A549 (cell line): ENCODE measurements around the gene DCUN1D2. TPM values are rescaled to one million over a fixed set of nuclear protein-coding genes. Genes with fewer than 3 reads are reported as not detected.

Source experiments
- ATAC-seq, 2 experiments: fragments of 200-7000 bp in 1 of 2; fragments of >200 bp in 1 of 2; cut with Nextera tagmentation in 1 of 2; cut with Tn5 transposase in 1 of 2; 3 replicates each; pipeline versions ENCODE4 v1.8.0 to v1.9.1; 2018 to 2020; ENCODE audit warnings: mild to moderate bottlenecking in 1 of 2, moderate library complexity in 1 of 2
- CTCF ChIA-PET: fragments of 300-600 bp; sonication (Branson Sonifier 250); formaldehyde crosslinking; extraction: SDS; loops from one replicate; lab custom pipeline; 2021; ENCODE audit warnings: antibody characterized with exemption, inconsistent platforms; lab: Yijun Ruan, JAX
- POLR2A ChIA-PET: fragments of 350-600 bp; formaldehyde crosslinking; extraction: SDS; loops from one replicate; lab custom pipeline; 2021; ENCODE audit warnings: antibody characterized with exemption, inconsistent platforms; lab: Yijun Ruan, JAX
- DNase-seq, 2 experiments: peaks; one replicate each; pipeline versions ENCODE4 v3.0.0 to v3.0.0-alpha.2; 2011 to 2016; ENCODE audit warnings: low read depth in 1 of 2, low spot score in 1 of 2
- FAIRE-seq: peaks from 2 replicates; lab custom pipeline; 2011; peaks lifted over from hg19 to GRCh38; lab: Jason Lieb, UNC
- H3K27ac ChIP-seq, 2 experiments: fragments of >200 bp; sonication (Bioruptor Twin); formaldehyde crosslinking; 3 replicates each; pipeline ENCODE4 v1.5.1; 2016 to 2017
- H3K4me1 ChIP-seq: fragments of >200 bp; sonication (Bioruptor Twin); formaldehyde crosslinking; 3 replicates; pipeline ENCODE4 v1.6.1; 2016
- H3K4me2 ChIP-seq: fragments of >200 bp; sonication (Bioruptor Twin); formaldehyde crosslinking; 3 replicates; pipeline ENCODE4 v1.6.1; 2016
- H3K4me3 ChIP-seq: fragments of >200 bp; sonication (Bioruptor Twin); formaldehyde crosslinking; 3 replicates; pipeline ENCODE4 v1.5.1; 2016
- H3K9me3 ChIP-seq: fragments of >200 bp; sonication (Bioruptor Twin); formaldehyde crosslinking; 3 replicates; pipeline ENCODE4 v1.6.1; 2016
- CBX2 ChIP-seq: fragments of 200-600 bp; sonication (generic); IDR thresholded peaks from 2 replicates; pipeline ENCODE4 v1.6.1; 2016; ENCODE audit warnings: low read depth, mild to moderate bottlenecking, borderline replicate concordance
- CHD2 ChIP-seq: fragments of 150-350 bp; IDR thresholded peaks from 2 replicates; pipeline ENCODE4 v1.6.1; 2014; ENCODE audit warnings: low read length; ENCODE audit not compliant: partially characterized antibody
- CTCF ChIP-seq: fragments of >200 bp; sonication (Bioruptor Twin); formaldehyde crosslinking; IDR thresholded peaks from 3 replicates; pipeline ENCODE4 v1.5.1; 2016
- ELK1 ChIP-seq: fragments of 150-350 bp; IDR thresholded peaks from 2 replicates; pipeline ENCODE4 v1.6.1; 2014; ENCODE audit warnings: low read depth, mild to moderate bottlenecking, low read length
- ESRRA ChIP-seq: fragments of 150-350 bp; IDR thresholded peaks from 2 replicates; pipeline ENCODE4 v1.6.1; 2014; ENCODE audit warnings: mild to moderate bottlenecking, low read length, borderline replicate concordance
- FOSL2 ChIP-seq, 2 experiments: fragments of 450-650 bp in 1 of 2; fragments of >200 bp in 1 of 2; sonication (Bioruptor Twin) in 1 of 2; formaldehyde crosslinking; IDR thresholded peaks; 2 replicates each; pipeline versions ENCODE4 v1.5.0 to v1.6.1; 2016 to 2020; ENCODE audit warnings: mild to moderate bottlenecking in 1 of 2, moderate library complexity in 1 of 2
- FOXS1 ChIP-seq: fragments of 250-450 bp; sonication (Bioruptor Pico); IDR thresholded peaks from 2 replicates; pipeline ENCODE4 v1.5.0; 2020; ENCODE audit warnings: mild to moderate bottlenecking, moderate library complexity
- HDAC2 ChIP-seq: fragments of 200-600 bp; sonication (generic); IDR thresholded peaks from 2 replicates; pipeline ENCODE4 v1.6.1; 2016
- HOXA7 ChIP-seq: fragments of 250-450 bp; sonication (Bioruptor Pico); IDR thresholded peaks from 2 replicates; pipeline ENCODE4 v1.5.0; 2020; ENCODE audit warnings: mild to moderate bottlenecking, moderate library complexity
- JUN ChIP-seq, 2 experiments: fragments of >200 bp; sonication (Bioruptor Twin); formaldehyde crosslinking; IDR thresholded peaks; 2 replicates in 1 of 2; 3 replicates in 1 of 2; pipeline ENCODE4 v1.6.1; 2016 to 2017
- KDM1A ChIP-seq: fragments of 200-600 bp; sonication (generic); IDR thresholded peaks from 2 replicates; pipeline ENCODE4 v1.6.1; 2016; ENCODE audit warnings: low read depth, mild to moderate bottlenecking
- KDM5A ChIP-seq: fragments of 200-600 bp; sonication (generic); IDR thresholded peaks from 2 replicates; pipeline ENCODE4 v1.6.1; 2016; ENCODE audit warnings: antibody characterized with exemption, mild to moderate bottlenecking
- MYC ChIP-seq: IDR thresholded peaks from 2 replicates; pipeline ENCODE4 v1.6.1; 2012; ENCODE audit warnings: mild to moderate bottlenecking, inconsistent platforms, low read length, improper control_type of control experiment, borderline replicate concordance
- NPAS2 ChIP-seq: fragments of 250-450 bp; sonication (Bioruptor Pico); IDR thresholded peaks from 2 replicates; pipeline ENCODE4 v1.8.0; 2022; ENCODE audit warnings: mild to moderate bottlenecking, moderate library complexity, borderline replicate concordance
- NR3C1 ChIP-seq: fragments of >200 bp; sonication (Bioruptor Twin); formaldehyde crosslinking; IDR thresholded peaks from 3 replicates; pipeline ENCODE4 v1.6.1; 2017
- PHF8 ChIP-seq: fragments of 200-600 bp; sonication (generic); IDR thresholded peaks from 2 replicates; pipeline ENCODE4 v1.6.1; 2016; ENCODE audit warnings: low read depth, mild to moderate bottlenecking, antibody characterized with exemption, moderate library complexity, borderline replicate concordance
- POLR2A ChIP-seq: IDR thresholded peaks from 2 replicates; pipeline ENCODE4 v1.6.1; 2012; ENCODE audit warnings: mild to moderate bottlenecking, low read length
- POLR2AphosphoS2 ChIP-seq: conservative IDR thresholded peaks from 2 replicates; pipeline ENCODE4 v1.6.1; 2012; ENCODE audit warnings: low read length, improper control_type of control experiment, inconsistent platforms
- RARB ChIP-seq: fragments of 250-450 bp; sonication (Bioruptor Pico); IDR thresholded peaks from 2 replicates; pipeline ENCODE4 v1.8.0; 2021; ENCODE audit warnings: mild to moderate bottlenecking, moderate library complexity
- RCOR1 ChIP-seq: fragments of 150-350 bp; IDR thresholded peaks from 2 replicates; pipeline ENCODE4 v1.6.1; 2014; ENCODE audit warnings: antibody characterized with exemption, low read length, low read depth
- SREBF2 ChIP-seq: fragments of 450-650 bp; IDR thresholded peaks from 2 replicates; pipeline ENCODE4 v1.6.1; 2014; ENCODE audit warnings: mild to moderate bottlenecking, moderate library complexity
- TP53 ChIP-seq: fragments of 250-450 bp; sonication (Bioruptor Pico); IDR thresholded peaks from 2 replicates; pipeline ENCODE4 v1.5.0; 2021; ENCODE audit warnings: mild to moderate bottlenecking, moderate library complexity
- USF2 ChIP-seq: fragments of 450-650 bp; IDR thresholded peaks from 2 replicates; pipeline ENCODE4 v1.6.1; 2014; ENCODE audit warnings: antibody characterized with exemption
- ZC3H11A ChIP-seq: fragments of 450-650 bp; IDR thresholded peaks from 2 replicates; pipeline ENCODE4 v1.6.1; 2014; ENCODE audit warnings: antibody characterized with exemption, mild to moderate bottlenecking
- ZNF302 ChIP-seq: fragments of 250-450 bp; sonication (Bioruptor Pico); IDR thresholded peaks from 2 replicates; pipeline ENCODE4 v1.9.0; 2021; ENCODE audit warnings: inconsistent platforms, mild to moderate bottlenecking, moderate library complexity
- ZSCAN20 ChIP-seq: fragments of 250-450 bp; sonication (Bioruptor Pico); IDR thresholded peaks from 2 replicates; pipeline ENCODE4 v1.8.0; 2022; ENCODE audit warnings: mild to moderate bottlenecking, moderate library complexity
- WGBS: methylation state at CpG from one replicate; pipeline ENCODE4 v1.1.6; 2017; ENCODE audit errors: missing lambda C conversion rate; 5-methylcytosine and 5-hydroxymethylcytosine counted together
- polyA plus RNA-seq, 4 experiments: library from polyadenylated mRNA; depleted of rRNA in 3 of 4; stranded (reverse); fragments of >200 nt; fragmentation: RNase III in 1 of 4; extraction: RNeasy Plus Mini Kit Qiagen cat#74134 plus additional on column Dnase treatment in 1 of 4; gene quantifications; 2 replicates in 3 of 4; 3 replicates in 1 of 4; pipeline ENCODE4 v1.2.3, GENCODE V29; 2011 to 2017

DCUN1D2 gene
- polyA plus RNA-seq, 2 of the 4 experiments (the other 2 are of a cell fraction), result 8.4 to 8.6 TPM

- 93% methylated on average over 6 of the region's 22 CpGs for WGBS
- Histone ChIP-seq H3K27ac (no peak overlapping the region), H3K4me3 (no peak overlapping the region), H3K4me2 (no peak overlapping the region), H3K9me3 (no peaks in the 10 kb centered on the region), H3K4me1 (no peaks in the 10 kb centered on the region)
- no peak for DNase-seq
- TF ChIP-seq JUN (IDR thresholded peaks at IDR 0.05) (no peak), MYC (no peak), ZNF302 (no peak), NR3C1 (no peak), CBX2 (no peak), HDAC2 (no peak)
- no peak for FAIRE-seq
- no peak for ATAC-seq
- CTCF ChIA-PET, result no interaction called here
- POLR2A ChIA-PET, result no interaction called here
Measured at GRCh38 chr13:113425941-113426590, 64.4 kb downstream of the DCUN1D2 start.

- ChIA-PET POLR2A (no interaction called here), CTCF (no interaction called here)
- Histone ChIP-seq H3K4me2 (no peak overlapping the region), H3K27ac (no peak overlapping the region), H3K4me3 (no peak overlapping the region), H3K4me1 (no peaks in the 10 kb centered on the region)
- DNase-seq (no peak), ATAC-seq (no peak; a peak in 1 of 6 replicates)
- WGBS, result 79% methylated on average over 3 of the region's 11 CpGs
- TF ChIP-seq KDM1A, result no peak
- TF ChIP-seq HOXA7, result no peak
- no peak for TF ChIP-seq USF2
- no peak for TF ChIP-seq FOSL2 (IDR thresholded peaks at IDR 0.05)
- no peak for TF ChIP-seq FOSL2 (CRISPR knock-in tag; IDR thresholded peaks at IDR 0.05)
- TF ChIP-seq POLR2A, result no peak
- no peak for TF ChIP-seq NPAS2
- TF ChIP-seq FOXS1 (CRISPR knock-in tag), result no peak
- TF ChIP-seq, all 56 proteins: peak for 0
- H3K9me3 ChIP-seq, result no peaks in the 10 kb centered on the region
- FAIRE-seq, result no peak
Measured at GRCh38 chr13:113423520-113424163, 66.9 kb downstream of the DCUN1D2 start.

- no peak overlapping the region for H3K4me2 ChIP-seq
- ChIA-PET CTCF (no interaction called here), POLR2A (no interaction called here)
- H3K4me1 ChIP-seq, result no peaks in the 10 kb centered on the region
- H3K9me3 ChIP-seq, result no peaks in the 10 kb centered on the region
- DNase-seq (no peak), ATAC-seq (peak in 1 of 2 experiments; percentile 26; a peak in 2 of 6 replicates), FAIRE-seq (no peak)
- 82% methylated on average over 15 of the region's 26 CpGs for WGBS
- no peak overlapping the region for H3K27ac ChIP-seq
- TF ChIP-seq ESRRA (no peak), TP53 (CRISPR knock-in tag) (no peak), SREBF2 (no peak), ELK1 (no peak), ZSCAN20 (no peak), RCOR1 (no peak), MYC (no peak), CHD2 (no peak), KDM5A (no peak), POLR2AphosphoS2 (no peak), PHF8 (no peak), RARB (no peak), ZC3H11A (no peak), CTCF (no peak), FOXS1 (CRISPR knock-in tag) (no peak), NR3C1 (no peak)
- H3K4me3 ChIP-seq, result no peak overlapping the region
Measured at GRCh38 chr13:113422807-113423519, 67.5 kb downstream of the DCUN1D2 start.
